Osteocyte (in vitro differentiated cells): ENCODE measurements around the gene ANTXR2. TPM values are rescaled to one million over a fixed set of nuclear protein-coding genes. Genes with fewer than 3 reads are reported as not detected.

ENCODE experiments used
- DNase-seq: peaks from one replicate; pipeline ENCODE4 v3.0.0; 2021; ENCODE audit warnings: mixed read lengths; ENCODE audit not compliant: unreplicated experiment; ENCODE audit errors: extremely low spot score
- H3K27ac Mint-ChIP-seq: one replicate; pipeline ENCODE4 v1.8.0; 2021; ENCODE audit warnings: mild to moderate bottlenecking, mixed read lengths; ENCODE audit not compliant: unreplicated experiment
- H3K27me3 Mint-ChIP-seq: one replicate; pipeline ENCODE4 v1.8.0; 2021; ENCODE audit warnings: mixed read lengths; ENCODE audit not compliant: unreplicated experiment
- H3K36me3 Mint-ChIP-seq: one replicate; pipeline ENCODE4 v1.8.0; 2021; ENCODE audit warnings: mixed read lengths; ENCODE audit not compliant: unreplicated experiment
- H3K4me1 Mint-ChIP-seq: one replicate; pipeline ENCODE4 v1.8.0; 2021; ENCODE audit warnings: mixed read lengths; ENCODE audit not compliant: unreplicated experiment
- H3K4me3 Mint-ChIP-seq: one replicate; pipeline ENCODE4 v1.8.0; 2021; ENCODE audit warnings: mild to moderate bottlenecking, moderate library complexity, mixed read lengths; ENCODE audit not compliant: unreplicated experiment
- H3K9me3 Mint-ChIP-seq: one replicate; pipeline ENCODE4 v1.8.0; 2021; ENCODE audit warnings: mixed read lengths; ENCODE audit not compliant: unreplicated experiment
- total RNA-seq: library from RNA; stranded (reverse); gene quantifications from 2 replicates; pipeline ENCODE4 v1.2.1, GENCODE V29; 2021
- TF ChIP-seq, protein P1 (sequence below): fragments of 200-600 bp; sonication (generic); IDR thresholded peaks from 2 replicates; pipeline ENCODE4 v1.5.0; 2021; ENCODE audit warnings: antibody characterized with exemption, mild to moderate bottlenecking, moderate library complexity

The ANTXR2 gene
- total RNA-seq, 1 donor from 2014 or later = 35.3 TPM

DNA sequence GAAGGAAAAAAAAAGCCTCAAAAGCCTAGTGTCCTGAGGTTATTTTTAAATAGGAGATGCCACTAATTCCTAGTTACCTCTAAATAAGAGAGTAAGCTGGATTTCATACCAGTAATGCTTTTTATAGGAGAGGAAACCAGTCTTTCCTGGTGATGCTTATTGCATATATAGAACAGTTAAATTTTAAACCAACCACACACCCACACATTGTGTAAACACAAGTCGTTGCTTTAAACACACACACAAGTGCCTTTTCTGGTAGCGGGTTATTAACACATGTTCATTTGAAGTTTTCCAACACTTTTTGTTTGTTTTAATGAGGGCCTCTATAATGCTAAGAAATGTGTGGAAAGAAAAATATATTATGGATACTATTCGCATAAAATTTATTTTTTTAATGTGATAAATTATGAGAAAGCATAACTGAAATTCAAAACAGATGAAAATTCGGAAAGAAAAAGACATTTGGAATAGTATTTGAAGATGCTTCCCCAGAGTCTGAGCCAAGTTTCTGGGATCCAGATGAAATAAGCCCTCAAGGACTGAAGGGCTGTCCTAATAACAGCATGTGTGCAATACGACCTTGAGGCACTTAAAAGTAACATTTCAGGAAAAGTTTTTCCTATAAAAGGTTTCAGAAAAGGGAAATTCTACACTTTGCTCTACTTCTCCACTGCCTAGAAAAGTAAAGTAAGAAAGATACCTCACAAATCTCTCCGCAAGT lies 2.0 kb downstream of the ANTXR2 start:
- Mint-ChIP-seq H3K4me1 (peaks cover 35% of the 10 kb centered on the region), H3K36me3 (peaks cover 22% of the 10 kb centered on the region), H3K27ac (peak overlapping the region; percentile 89), H3K4me3 (peak overlapping the region; percentile 97), H3K9me3 (no peaks in the 10 kb centered on the region), H3K27me3 (no peaks in the 10 kb centered on the region)
- no peak for DNase-seq
- TF ChIP-seq, protein P1, sequence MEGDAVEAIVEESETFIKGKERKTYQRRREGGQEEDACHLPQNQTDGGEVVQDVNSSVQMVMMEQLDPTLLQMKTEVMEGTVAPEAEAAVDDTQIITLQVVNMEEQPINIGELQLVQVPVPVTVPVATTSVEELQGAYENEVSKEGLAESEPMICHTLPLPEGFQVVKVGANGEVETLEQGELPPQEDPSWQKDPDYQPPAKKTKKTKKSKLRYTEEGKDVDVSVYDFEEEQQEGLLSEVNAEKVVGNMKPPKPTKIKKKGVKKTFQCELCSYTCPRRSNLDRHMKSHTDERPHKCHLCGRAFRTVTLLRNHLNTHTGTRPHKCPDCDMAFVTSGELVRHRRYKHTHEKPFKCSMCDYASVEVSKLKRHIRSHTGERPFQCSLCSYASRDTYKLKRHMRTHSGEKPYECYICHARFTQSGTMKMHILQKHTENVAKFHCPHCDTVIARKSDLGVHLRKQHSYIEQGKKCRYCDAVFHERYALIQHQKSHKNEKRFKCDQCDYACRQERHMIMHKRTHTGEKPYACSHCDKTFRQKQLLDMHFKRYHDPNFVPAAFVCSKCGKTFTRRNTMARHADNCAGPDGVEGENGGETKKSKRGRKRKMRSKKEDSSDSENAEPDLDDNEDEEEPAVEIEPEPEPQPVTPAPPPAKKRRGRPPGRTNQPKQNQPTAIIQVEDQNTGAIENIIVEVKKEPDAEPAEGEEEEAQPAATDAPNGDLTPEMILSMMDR = no peak

DNA sequence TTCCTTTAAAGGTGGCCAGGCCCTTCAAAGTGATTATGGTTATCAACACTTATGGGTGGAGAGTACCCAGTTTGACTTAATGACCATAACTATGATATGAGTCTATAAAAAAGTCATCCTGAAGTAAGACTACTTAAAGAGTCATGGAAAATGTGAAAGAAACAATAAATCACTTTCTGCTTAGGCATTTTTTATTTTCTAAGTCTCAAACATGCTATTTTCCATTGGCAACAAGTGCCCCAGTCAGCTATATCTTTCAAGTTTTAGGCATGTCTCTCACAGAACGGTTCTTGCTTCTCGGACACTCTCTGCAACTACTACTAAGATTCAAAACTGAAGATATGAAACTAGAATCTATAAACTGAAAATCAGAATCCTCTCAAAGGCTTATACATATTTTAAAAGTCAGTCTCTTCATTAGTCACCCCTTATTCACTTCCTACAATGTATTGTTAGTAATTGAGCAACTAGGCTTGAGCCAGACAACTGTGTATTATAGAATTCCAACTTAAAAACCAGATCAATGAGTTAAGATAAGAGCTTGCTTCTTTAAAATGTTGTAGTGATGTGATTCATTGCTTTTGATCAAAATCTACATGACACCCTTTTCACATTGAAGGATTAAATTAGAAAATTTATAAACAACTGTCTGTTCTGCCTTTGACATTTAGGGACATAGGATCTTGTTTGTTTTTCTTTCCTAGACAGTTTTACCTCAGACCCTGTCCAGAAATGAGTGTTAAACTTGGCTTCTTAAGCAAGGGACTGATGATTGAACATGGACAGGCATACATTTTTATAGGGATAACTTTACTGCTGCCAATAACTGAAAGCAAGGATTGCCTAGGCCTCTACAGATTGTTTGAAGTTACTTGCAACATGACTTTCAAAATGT lies 2.9 kb downstream of the ANTXR2 start:
- H3K27me3 Mint-ChIP-seq = no peaks in the 10 kb centered on the region
- H3K36me3 Mint-ChIP-seq = peaks cover 22% of the 10 kb centered on the region
- TF ChIP-seq, protein P1 = no peak
- no peak for DNase-seq
- H3K9me3 Mint-ChIP-seq = no peaks in the 10 kb centered on the region
- no peak overlapping the region for H3K4me3 Mint-ChIP-seq
- H3K27ac Mint-ChIP-seq = no peak overlapping the region
- peaks cover 35% of the 10 kb centered on the region for H3K4me1 Mint-ChIP-seq

DNA sequence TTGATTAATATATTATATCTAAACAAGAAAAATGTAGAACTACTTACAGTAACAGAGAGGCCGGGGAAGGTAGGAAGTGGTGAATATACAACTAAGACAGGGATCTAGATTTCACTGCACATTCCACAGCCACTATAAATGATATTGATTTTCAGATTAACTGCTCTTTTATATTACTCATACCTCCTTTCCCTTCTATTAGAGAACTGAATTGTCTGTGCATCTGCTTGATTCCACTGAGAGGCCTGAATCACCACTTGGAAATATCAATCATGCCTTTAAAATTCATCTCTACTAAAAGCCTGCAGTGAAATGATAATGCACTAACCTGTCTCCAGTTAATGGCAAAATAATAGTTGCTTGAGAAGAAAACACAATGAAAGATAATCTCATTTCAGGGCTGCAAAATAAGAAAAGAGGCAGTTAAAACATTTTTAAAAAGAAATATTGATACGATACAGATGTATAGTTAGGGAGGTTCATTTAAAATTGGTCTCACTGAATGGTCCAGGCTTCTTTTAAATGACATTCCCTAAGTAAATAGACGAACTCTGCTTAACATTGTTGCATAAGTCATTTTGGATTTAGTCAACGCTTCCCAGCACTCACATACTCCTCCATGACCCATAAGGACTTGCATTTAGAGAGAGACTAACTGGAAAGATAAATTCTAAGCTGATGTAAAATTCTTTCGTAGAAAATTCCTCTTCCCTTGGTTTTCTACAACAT lies 3.8 kb downstream of the ANTXR2 start:
- DNase-seq = no peak
- Mint-ChIP-seq H3K27ac (no peak overlapping the region), H3K27me3 (no peaks in the 10 kb centered on the region), H3K36me3 (peaks cover 28% of the 10 kb centered on the region), H3K4me3 (no peak overlapping the region), H3K4me1 (peaks cover 33% of the 10 kb centered on the region), H3K9me3 (no peaks in the 10 kb centered on the region)
- TF ChIP-seq, protein P1 = no peak

DNA sequence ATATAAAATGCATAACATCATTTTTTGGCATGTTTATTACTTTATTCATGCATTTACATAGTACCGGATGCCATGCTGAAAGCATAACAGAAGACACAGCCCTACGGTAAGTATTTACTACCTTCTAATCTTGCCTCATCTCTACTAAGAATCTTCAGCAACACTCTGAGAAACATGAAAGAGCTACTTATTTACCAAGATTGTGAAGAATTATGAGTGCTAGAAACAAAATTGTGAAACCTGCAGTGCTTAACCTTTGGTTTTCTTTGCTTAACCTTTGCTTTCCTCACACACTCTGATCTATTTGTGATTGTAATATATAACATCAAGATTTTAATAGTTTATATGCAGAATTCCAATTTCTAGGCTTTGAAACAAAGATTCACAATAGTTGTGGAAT lies 7.4 kb downstream of the ANTXR2 start:
- H3K36me3 Mint-ChIP-seq = peaks cover 34% of the 10 kb centered on the region

More for the DNA sequence above, 7.4 kb downstream of the ANTXR2 start:
- peaks cover 7% of the 10 kb centered on the region for H3K4me1 Mint-ChIP-seq
- no peak overlapping the region for H3K27ac Mint-ChIP-seq
- DNase-seq = no peak
- no peaks in the 10 kb centered on the region for H3K9me3 Mint-ChIP-seq
- no peaks in the 10 kb centered on the region for H3K27me3 Mint-ChIP-seq
- no peak overlapping the region for H3K4me3 Mint-ChIP-seq
- TF ChIP-seq, protein P1 = no peak
